Neuronal stem cell (in vitro differentiated cells): Measurements from ENCODE around the gene RAPGEF6.
"Not testable (repeated sequence)": the region's sequence is repeated elsewhere in the genome, so short reads cannot be mapped to it uniquely, and the experiment has no call there.

ENCODE experiments used
- DNase-seq: peaks from one replicate; pipeline ENCODE4 v3.0.0-alpha.2; 2013; ENCODE audit warnings: low spot score
- H2AFZ ChIP-seq: one replicate; pipeline ENCODE4 v1.6.1; 2013; ENCODE audit warnings: mild to moderate bottlenecking, low read length, inconsistent platforms
- H2AK5ac ChIP-seq: 2 replicates; pipeline ENCODE4 v1.6.1; 2013; ENCODE audit warnings: low read depth, mild to moderate bottlenecking, inconsistent platforms, low read length, moderate library complexity, mixed read lengths
- H2BK120ac ChIP-seq: 2 replicates; pipeline ENCODE4 v1.6.1; 2013; ENCODE audit warnings: low read depth, mild to moderate bottlenecking, inconsistent platforms, low read length, moderate library complexity, mixed read lengths
- H2BK12ac ChIP-seq: one replicate; pipeline ENCODE4 v1.6.1; 2013; ENCODE audit warnings: low read length, inconsistent platforms
- H2BK15ac ChIP-seq: 2 replicates; pipeline ENCODE4 v1.6.1; 2013; ENCODE audit warnings: mild to moderate bottlenecking, low read length, inconsistent platforms, mixed read lengths
- H2BK5ac ChIP-seq: one replicate; pipeline ENCODE4 v1.6.1; 2013; ENCODE audit warnings: inconsistent platforms, mild to moderate bottlenecking, low read length, moderate library complexity
- H3K14ac ChIP-seq: one replicate; pipeline ENCODE4 v1.6.1; 2013; ENCODE audit warnings: low read length, inconsistent platforms
- H3K18ac ChIP-seq: 2 replicates; pipeline ENCODE4 v1.6.1; 2013; ENCODE audit warnings: low read length, inconsistent platforms
- H3K23ac ChIP-seq: 2 replicates; pipeline ENCODE4 v1.6.1; 2013; ENCODE audit warnings: low read depth, mild to moderate bottlenecking, mixed read lengths, low read length, inconsistent platforms; ENCODE audit not compliant: poor library complexity
- H3K27ac ChIP-seq: replicated peaks from 3 replicates; pipeline ENCODE4 v1.5.1; 2013; ENCODE audit warnings: low read length, inconsistent platforms
- H3K27me3 ChIP-seq, 3 experiments: 2 replicates each; pipeline ENCODE4 v1.6.1; 2013; ENCODE audit warnings: low read length in 3 of 3, mild to moderate bottlenecking in 2 of 3, inconsistent platforms in 1 of 3, low read depth in 1 of 3, mixed read lengths in 1 of 3, moderate library complexity in 1 of 3; ENCODE audit not compliant: control insufficient read depth in 3 of 3, insufficient read depth in 3 of 3
- H3K36me3 ChIP-seq, 2 donors: replicated peaks in 1 of 2; 2 replicates each; pipeline ENCODE4 v1.6.1; 2013; ENCODE audit warnings: low read length in 2 of 2; ENCODE audit not compliant: control insufficient read depth in 2 of 2, insufficient read depth in 2 of 2
- H3K4ac ChIP-seq: 2 replicates; pipeline ENCODE4 v1.6.1; 2013; ENCODE audit warnings: inconsistent platforms, mild to moderate bottlenecking, low read length, moderate library complexity
- H3K4me1 ChIP-seq, 2 donors: 1 replicate in 1 of 2; 2 replicates in 1 of 2; pipeline ENCODE4 v1.6.1; 2013; ENCODE audit warnings: low read length in 2 of 2, low read depth in 1 of 2; ENCODE audit not compliant: control insufficient read depth in 2 of 2, insufficient read depth in 1 of 2
- H3K4me2 ChIP-seq: one replicate; pipeline ENCODE4 v1.6.1; 2013; ENCODE audit warnings: mild to moderate bottlenecking, low read length, inconsistent platforms; ENCODE audit not compliant: insufficient read depth, poor library complexity, severe bottlenecking
- H3K4me3 ChIP-seq, 2 donors: 2 replicates each; pipeline ENCODE4 v1.5.1; 2013; ENCODE audit warnings: low read length in 2 of 2, mild to moderate bottlenecking in 2 of 2, inconsistent platforms in 1 of 2, moderate library complexity in 1 of 2
- H3K79me1 ChIP-seq: one replicate; pipeline ENCODE4 v1.6.1; 2013; ENCODE audit warnings: low read depth, mild to moderate bottlenecking, inconsistent platforms, low read length, moderate library complexity
- H3K9ac ChIP-seq: one replicate; pipeline ENCODE4 v1.6.1; 2013; ENCODE audit warnings: mild to moderate bottlenecking, low read depth, low read length, inconsistent platforms; ENCODE audit not compliant: poor library complexity
- H3K9me3 ChIP-seq, 2 donors: replicated peaks in 1 of 2; 2 replicates each; pipeline versions ENCODE3 to v1.6.1; 2013; ENCODE audit warnings: low read length in 2 of 2, mild to moderate bottlenecking in 2 of 2, inconsistent platforms in 1 of 2, low read depth in 1 of 2, mixed read lengths in 1 of 2, moderate library complexity in 1 of 2; ENCODE audit not compliant: control insufficient read depth in 2 of 2, insufficient read depth in 1 of 2
- H4K8ac ChIP-seq: one replicate; pipeline ENCODE4 v1.6.1; 2013; ENCODE audit warnings: low read depth, mild to moderate bottlenecking, inconsistent platforms, low read length, moderate library complexity
- H4K91ac ChIP-seq: one replicate; pipeline ENCODE4 v1.6.1; 2013; ENCODE audit warnings: low read length, low read depth, mild to moderate bottlenecking, inconsistent platforms; ENCODE audit not compliant: poor library complexity
- WGBS, 2 donors: extraction: QIAGEN DNeasy Blood & Tissue Kit; methylation state at CpG; one replicate each; pipeline ENCODE4 v1.1.7; 2013; ENCODE audit warnings: missing lambda C conversion rate in 2 of 2, mixed read lengths in 1 of 2; ENCODE audit not compliant: insufficient read length in 2 of 2, insufficient replicate concordance in 1 of 2; ENCODE audit errors: extremely low coverage in 2 of 2; 5-methylcytosine and 5-hydroxymethylcytosine counted together

The RAPGEF6 gene

DNA sequence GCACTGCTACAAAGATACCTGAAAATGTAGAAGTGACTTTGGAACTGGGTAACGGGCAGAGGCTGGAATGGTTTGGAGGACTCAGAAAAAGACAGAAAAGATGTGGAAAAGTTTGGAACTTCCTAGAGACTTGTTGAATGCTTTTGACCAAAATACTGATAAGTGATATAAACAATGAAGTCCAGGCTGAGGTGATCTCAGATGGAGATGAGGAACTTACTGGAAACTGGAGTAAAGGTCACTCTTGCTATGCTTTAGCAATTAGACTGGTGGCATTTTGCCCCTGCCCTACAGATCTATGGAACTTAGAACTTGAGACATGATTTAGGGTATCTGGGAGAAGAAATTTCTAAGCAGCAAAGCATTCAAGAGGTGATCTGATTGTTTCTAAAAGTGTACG is 41.6 kb downstream of the RAPGEF6 start:
- not testable (repeated sequence) for H2BK5ac ChIP-seq, H2AK5ac ChIP-seq, H2BK12ac ChIP-seq, H3K4me1 ChIP-seq, H3K36me3 ChIP-seq, H4K8ac ChIP-seq, H3K4me3 ChIP-seq, DNase-seq, H3K4ac ChIP-seq, H3K14ac ChIP-seq, H3K18ac ChIP-seq, H2AFZ ChIP-seq, H3K9ac ChIP-seq, H3K27me3 ChIP-seq, H3K23ac ChIP-seq, H3K79me1 ChIP-seq, H3K4me2 ChIP-seq, H3K27ac ChIP-seq, H2BK120ac ChIP-seq, H4K91ac ChIP-seq, H2BK15ac ChIP-seq
- WGBS, 2 donors, result no CpG with 5 or more reads among the region's 2 CpGs
- H3K9me3 ChIP-seq, result peaks cover 0 to 24% of the 10 kb centered on the region in 2 donors

DNA sequence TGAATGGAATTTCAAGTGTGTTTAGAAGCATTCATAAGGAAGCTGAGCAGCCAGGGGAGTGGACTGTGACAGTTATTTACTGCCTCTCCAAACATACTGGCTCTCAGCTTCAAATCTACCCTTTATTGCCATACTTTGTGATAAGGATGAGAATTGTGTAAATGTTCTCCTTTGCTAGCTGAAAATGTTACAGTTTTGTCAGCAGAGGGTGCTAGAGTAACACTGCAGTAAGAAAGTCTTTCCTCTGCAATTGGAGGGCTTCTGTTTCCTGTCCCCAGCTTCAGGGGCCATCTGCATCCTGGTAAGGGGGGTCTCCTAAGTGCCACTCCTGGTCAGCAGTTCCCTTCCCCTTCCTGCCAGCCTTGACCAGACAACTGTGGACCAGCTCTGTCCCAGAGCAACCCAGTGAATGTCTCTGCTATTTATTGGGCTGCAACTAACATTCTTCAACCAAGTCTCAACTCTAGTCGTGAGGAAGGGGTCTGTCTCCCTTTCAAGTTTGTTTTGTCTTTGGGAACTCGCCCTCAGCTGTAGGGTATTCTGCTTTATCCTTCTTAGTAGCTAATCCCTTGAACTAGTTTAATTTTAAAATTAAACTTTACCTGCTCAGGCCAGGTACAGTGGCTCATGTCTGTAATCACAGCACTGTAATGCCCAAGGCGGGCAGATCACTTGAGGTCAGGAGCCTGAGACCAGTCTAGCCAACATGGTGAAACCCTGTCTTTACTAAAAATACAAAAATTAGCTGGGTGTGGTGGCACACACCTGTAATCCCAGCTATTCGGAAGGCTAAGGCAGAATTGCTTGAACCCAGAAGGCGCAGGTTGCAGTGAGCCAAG is 45.3 kb downstream of the RAPGEF6 start:
- H3K9me3 ChIP-seq, result peaks cover 0 to 10% of the 10 kb centered on the region in 2 donors
- peaks cover 0 to 3% of the 10 kb centered on the region in 2 donors for H3K4me1 ChIP-seq
- H3K27me3 ChIP-seq, result no peaks in the 10 kb centered on the region
- H3K4ac ChIP-seq, result no peak overlapping the region
- DNase-seq, result peak; percentile 42
- no CpG with 5 or more reads among the region's 5 CpGs for WGBS, 2 donors
- no peak overlapping the region for H3K18ac ChIP-seq
- no peak overlapping the region for H4K91ac ChIP-seq
- no peak overlapping the region for H2AK5ac ChIP-seq
- H3K14ac ChIP-seq, result no peak overlapping the region
- H3K4me3 ChIP-seq, result no peak overlapping the region
- H2BK120ac ChIP-seq, result no peak overlapping the region
- no peak overlapping the region for H3K9ac ChIP-seq
- H2BK5ac ChIP-seq, result no peak overlapping the region
- no peak overlapping the region for H2BK15ac ChIP-seq
- no peak overlapping the region for H3K23ac ChIP-seq
- no peak overlapping the region for H3K27ac ChIP-seq
- H3K4me2 ChIP-seq, result no peak overlapping the region
- H3K36me3 ChIP-seq, result peaks cover 0 to 3% of the 10 kb centered on the region in 2 donors
- no peak overlapping the region for H4K8ac ChIP-seq
- no peak overlapping the region for H2AFZ ChIP-seq
- no peaks in the 10 kb centered on the region for H3K79me1 ChIP-seq
- H2BK12ac ChIP-seq, result no peak overlapping the region

DNA sequence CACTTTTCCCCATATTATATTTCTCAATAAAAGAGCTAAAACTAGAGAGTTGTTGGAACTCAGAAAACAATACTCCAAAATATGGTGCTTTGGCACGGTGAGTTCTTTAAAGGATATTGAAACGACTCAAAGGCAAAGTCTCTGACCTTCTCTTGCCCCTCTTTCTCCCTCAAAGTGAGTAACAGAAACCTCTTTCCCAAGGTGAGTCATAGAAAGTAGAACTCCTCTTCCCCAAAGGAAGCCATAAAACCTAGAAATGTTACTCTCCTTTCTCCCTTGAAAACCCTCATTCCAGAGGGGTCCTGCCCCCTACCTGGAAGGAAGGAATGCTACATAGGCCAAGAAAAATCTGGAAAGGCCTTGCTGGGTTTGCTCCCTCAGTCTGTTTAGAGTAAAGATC is 47.5 kb downstream of the RAPGEF6 start:
- Histone ChIP-seq H3K14ac (no peak overlapping the region), H3K9me3 (no peaks in the 10 kb centered on the region), H3K18ac (no peak overlapping the region), H4K8ac (no peak overlapping the region), H3K27ac (no peak overlapping the region), H2BK120ac (no peak overlapping the region), H2BK12ac (no peak overlapping the region), H3K9ac (no peak overlapping the region), H2BK15ac (no peak overlapping the region), H4K91ac (no peak overlapping the region), H3K79me1 (no peaks in the 10 kb centered on the region), H3K4ac (no peak overlapping the region), H3K4me3 (no peak overlapping the region), H2AFZ (no peak overlapping the region), H3K4me1 (peaks cover 0 to 3% of the 10 kb centered on the region in 2 donors), H3K27me3 (no peaks in the 10 kb centered on the region), H3K23ac (no peak overlapping the region), H2BK5ac (no peak overlapping the region), H2AK5ac (no peak overlapping the region), H3K36me3 (peaks cover 0 to 3% of the 10 kb centered on the region in 2 donors), H3K4me2 (no peak overlapping the region)
- WGBS, 2 donors, result no CpG with 5 or more reads among the region's 2 CpGs
- DNase-seq, result no peak

DNA sequence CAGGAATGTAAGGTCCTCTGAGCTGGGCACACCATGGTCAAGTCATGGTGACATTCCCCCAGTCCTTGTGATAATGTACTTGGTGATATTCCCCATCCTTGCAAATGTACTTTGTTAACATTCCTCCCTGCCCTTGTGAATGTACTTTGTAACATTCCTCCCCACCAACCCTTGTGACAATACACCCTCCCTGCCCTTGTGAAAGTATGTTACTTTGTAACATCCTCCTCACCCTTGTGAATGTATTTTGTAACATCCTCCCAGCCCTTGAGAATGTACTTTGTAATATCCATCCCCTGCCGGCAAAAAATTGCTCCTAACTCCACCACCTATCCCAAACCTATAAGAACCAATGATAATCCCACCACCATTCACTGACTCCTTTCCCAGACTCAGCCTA is 53.3 kb downstream of the RAPGEF6 start:
- Histone ChIP-seq H4K8ac (no peak overlapping the region), H3K27ac (no peak overlapping the region), H3K4me1 (no peaks in the 10 kb centered on the region), H3K4me3 (no peak overlapping the region), H2BK15ac (no peak overlapping the region), H3K36me3 (peaks cover 2 to 6% of the 10 kb centered on the region in 2 donors), H3K4me2 (no peak overlapping the region), H3K23ac (no peak overlapping the region), H2BK5ac (no peak overlapping the region), H3K9me3 (peaks cover 4 to 17% of the 10 kb centered on the region in 2 donors), H3K27me3 (no peaks in the 10 kb centered on the region), H4K91ac (no peak overlapping the region), H3K79me1 (no peaks in the 10 kb centered on the region), H3K9ac (no peak overlapping the region), H3K14ac (no peak overlapping the region), H2BK120ac (no peak overlapping the region), H3K4ac (no peak overlapping the region), H2BK12ac (no peak overlapping the region), H2AK5ac (no peak overlapping the region), H3K18ac (no peak overlapping the region), H2AFZ (no peak overlapping the region)
- DNase-seq, result no peak
- WGBS, 2 donors, result no CpG with 5 or more reads among the region's 1 CpG
